Measurements from ENCODE around the gene DPEP2. TPM values are rescaled to one million over a fixed set of nuclear protein-coding genes. Genes with fewer than 3 reads are reported as not detected.

Gene DPEP2
- polyA plus RNA-seq, 3 donors: 117 to 235 (median 124) TPM

DNA sequence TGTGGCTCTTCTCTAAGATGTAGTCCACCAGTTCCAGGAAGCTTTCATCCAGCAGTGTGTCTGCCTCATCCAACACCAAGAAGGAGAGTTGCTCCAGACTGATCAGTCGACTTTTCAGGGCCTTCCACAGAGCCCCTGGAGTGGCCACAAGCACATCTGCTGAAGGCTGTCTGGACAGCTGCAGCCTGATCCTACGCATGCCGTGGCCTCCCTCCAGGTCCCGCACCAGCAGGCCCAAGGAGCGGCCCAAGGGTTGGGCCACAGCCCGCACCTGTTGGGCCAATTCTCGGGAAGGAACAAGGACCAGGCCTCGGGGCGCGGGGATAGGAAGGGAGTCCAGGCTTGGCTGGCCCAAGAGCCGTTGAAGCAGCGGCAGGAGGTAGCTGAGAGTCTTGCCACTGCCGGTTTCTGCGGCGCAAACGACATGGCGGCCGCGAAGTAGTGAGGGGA is 23.0 kb upstream of the DPEP2 start:
- 12% methylated on average over 19 of the region's 19 CpGs for WGBS (ENCODE audit: insufficient coverage)
- H3K27ac Mint-ChIP-seq: peak overlapping the region; percentile 92 to 99 (median 96)
- intact Hi-C loops (cut with micrococcal nuclease): loop anchor here in 1 of 2 donors (2.0 kb wide), 1 partner anchor 16 kb away; no protein-coding TSS in a partner anchor
- peaks cover 23 to 34% of the 10 kb centered on the region in 2 donors for H3K36me3 Mint-ChIP-seq
- peak overlapping the region; percentile 94 to 100 for H3K4me3 Mint-ChIP-seq
- no peak for DNase-seq
- Histone ChIP-seq H4K20me1 (ENCODE audit: insufficient read depth, low read length) (no peaks in the 10 kb centered on the region), H3K36me3 (replicated peaks in 1 of 2; ENCODE audit: control insufficient read depth in 1 of 2, insufficient read depth in 2 of 2, low read length in 2 of 2) (peaks cover 10 to 31% of the 10 kb centered on the region in 2 donors), H3K4me2 (replicated peaks; ENCODE audit: extremely low read depth, low read length, poor library complexity, severe bottlenecking) (peak overlapping the region; percentile 98), H3K27me3 (ENCODE audit: control insufficient read depth in 2 of 2, insufficient read depth in 2 of 2, low read length in 2 of 2) (no peaks in the 10 kb centered on the region), H3K4me3 (replicated peaks in 1 of 3; ENCODE audit: low read depth in 2 of 3, low read length in 3 of 3) (peak overlapping the region; percentile 83 to 96 (median 83)), H3K9me3 (replicated peaks in 1 of 2; ENCODE audit: control insufficient read depth in 1 of 2, insufficient read depth in 1 of 2, low read length in 2 of 2) (no peaks in the 10 kb centered on the region), H3K27ac (ENCODE audit: low read depth in 1 of 2, low read length in 2 of 2) (peak overlapping the region; percentile 80 to 95), H3K9ac (ENCODE audit: insufficient read depth, low read length, poor library complexity, severe bottlenecking) (peak overlapping the region; percentile 97), H3K4me1 (ENCODE audit: control insufficient read depth in 1 of 2, insufficient read depth in 2 of 2, low read length in 2 of 2) (peaks cover 25 to 30% of the 10 kb centered on the region in 2 donors), H3K79me2 (ENCODE audit: insufficient read depth, low read length) (peaks cover 45% of the 10 kb centered on the region), H2AFZ (ENCODE audit: insufficient read depth, low read depth, low read length, poor library complexity, severe bottlenecking) (peak overlapping the region; percentile 85)
- H3K4me1 Mint-ChIP-seq: peaks cover 25% of the 10 kb centered on the region
- TF ChIP-seq, protein P1, sequence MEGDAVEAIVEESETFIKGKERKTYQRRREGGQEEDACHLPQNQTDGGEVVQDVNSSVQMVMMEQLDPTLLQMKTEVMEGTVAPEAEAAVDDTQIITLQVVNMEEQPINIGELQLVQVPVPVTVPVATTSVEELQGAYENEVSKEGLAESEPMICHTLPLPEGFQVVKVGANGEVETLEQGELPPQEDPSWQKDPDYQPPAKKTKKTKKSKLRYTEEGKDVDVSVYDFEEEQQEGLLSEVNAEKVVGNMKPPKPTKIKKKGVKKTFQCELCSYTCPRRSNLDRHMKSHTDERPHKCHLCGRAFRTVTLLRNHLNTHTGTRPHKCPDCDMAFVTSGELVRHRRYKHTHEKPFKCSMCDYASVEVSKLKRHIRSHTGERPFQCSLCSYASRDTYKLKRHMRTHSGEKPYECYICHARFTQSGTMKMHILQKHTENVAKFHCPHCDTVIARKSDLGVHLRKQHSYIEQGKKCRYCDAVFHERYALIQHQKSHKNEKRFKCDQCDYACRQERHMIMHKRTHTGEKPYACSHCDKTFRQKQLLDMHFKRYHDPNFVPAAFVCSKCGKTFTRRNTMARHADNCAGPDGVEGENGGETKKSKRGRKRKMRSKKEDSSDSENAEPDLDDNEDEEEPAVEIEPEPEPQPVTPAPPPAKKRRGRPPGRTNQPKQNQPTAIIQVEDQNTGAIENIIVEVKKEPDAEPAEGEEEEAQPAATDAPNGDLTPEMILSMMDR (IDR thresholded peaks at IDR 0.05): no peak
- peaks cover 0 to 2% (median 0%) of the 10 kb centered on the region in 3 donors for H3K27me3 Mint-ChIP-seq (ENCODE audit: low read depth in 3 of 3)
- no peaks in the 10 kb centered on the region for H3K9me3 Mint-ChIP-seq

- Histone ChIP-seq H3K4me3 (replicated peaks in 1 of 3; ENCODE audit: low read depth in 2 of 3, low read length in 3 of 3) (peak overlapping the region in 1 of 3 experiments; percentile 96), H3K9ac (ENCODE audit: insufficient read depth, low read length, poor library complexity, severe bottlenecking) (no peak overlapping the region), H3K27ac (ENCODE audit: low read depth in 1 of 2, low read length in 2 of 2) (peak overlapping the region in 1 of 2 donors; percentile 95)
Observed at GRCh38 chr16:68021490-68021889, 22.2 kb upstream of the DPEP2 start.

More at GRCh38 chr16:68021490-68021889, 22.2 kb upstream of the DPEP2 start:
- H3K27me3 ChIP-seq (ENCODE audit: control insufficient read depth in 2 of 2, insufficient read depth in 2 of 2, low read length in 2 of 2): no peaks in the 10 kb centered on the region
- Mint-ChIP-seq H3K4me3 (peak overlapping the region in 1 of 2 donors; percentile 39), H3K36me3 (peaks cover 16 to 26% of the 10 kb centered on the region in 2 donors), H3K27ac (peak overlapping the region in 4 of 7 donors; percentile 32 to 96 (median 54)), H3K27me3 (ENCODE audit: low read depth in 3 of 3) (peaks cover 0 to 2% (median 0%) of the 10 kb centered on the region in 3 donors), H3K9me3 (no peaks in the 10 kb centered on the region), H3K4me1 (peaks cover 25% of the 10 kb centered on the region)
- H3K9me3 ChIP-seq (replicated peaks in 1 of 2; ENCODE audit: control insufficient read depth in 1 of 2, insufficient read depth in 1 of 2, low read length in 2 of 2): no peaks in the 10 kb centered on the region
- DNase-seq: no peak
- peak overlapping the region; percentile 98 for H3K4me2 ChIP-seq (replicated peaks; ENCODE audit: extremely low read depth, low read length, poor library complexity, severe bottlenecking)
- no peak overlapping the region for H2AFZ ChIP-seq (ENCODE audit: insufficient read depth, low read depth, low read length, poor library complexity, severe bottlenecking)
- TF ChIP-seq, protein P1 (IDR thresholded peaks at IDR 0.05): no peak
- peaks cover 42% of the 10 kb centered on the region for H3K79me2 ChIP-seq (ENCODE audit: insufficient read depth, low read length)
- H3K4me1 ChIP-seq (ENCODE audit: control insufficient read depth in 1 of 2, insufficient read depth in 2 of 2, low read length in 2 of 2): peaks cover 25 to 30% of the 10 kb centered on the region in 2 donors
- no peaks in the 10 kb centered on the region for H4K20me1 ChIP-seq (ENCODE audit: insufficient read depth, low read length)
- intact Hi-C loops (cut with micrococcal nuclease): no loop called here
- peaks cover 7 to 23% of the 10 kb centered on the region in 2 donors for H3K36me3 ChIP-seq (replicated peaks in 1 of 2; ENCODE audit: control insufficient read depth in 1 of 2, insufficient read depth in 2 of 2, low read length in 2 of 2)
- WGBS (ENCODE audit: insufficient coverage): 92% methylated on average over 8 of the region's 10 CpGs
